SK-N-SH (cell line): ENCODE measurements around the gene SSPN.

Experiments
- EP300 ChIP-seq, 2 experiments: IDR thresholded peaks; 2 replicates each; pipeline versions ENCODE4 v1.4.0 to v1.6.1; 2012; ENCODE audit warnings: borderline replicate concordance in 1 of 2, low read depth in 1 of 2, low read length in 1 of 2
- POLR2AphosphoS5 ChIP-seq: IDR thresholded peaks from 2 replicates; pipeline ENCODE4 v1.6.1; 2012; ENCODE audit warnings: low read depth, low read length
- TAF1 ChIP-seq: IDR thresholded peaks from 2 replicates; pipeline ENCODE4 v1.6.1; 2012; ENCODE audit warnings: low read depth, mild to moderate bottlenecking, low read length, moderate library complexity, borderline replicate concordance
- TF ChIP-seq, protein P1 (sequence below): fragments of 200-600 bp; sonication (generic); IDR thresholded peaks from 2 replicates; pipeline ENCODE4 v1.6.1; 2017; ENCODE audit warnings: antibody characterized with exemption, mild to moderate bottlenecking, moderate library complexity
- TF ChIP-seq, protein P2 (sequence below): IDR thresholded peaks from 2 replicates; pipeline ENCODE4 v1.6.1; 2012; ENCODE audit warnings: mild to moderate bottlenecking, low read depth, low read length, moderate library complexity

DNA sequence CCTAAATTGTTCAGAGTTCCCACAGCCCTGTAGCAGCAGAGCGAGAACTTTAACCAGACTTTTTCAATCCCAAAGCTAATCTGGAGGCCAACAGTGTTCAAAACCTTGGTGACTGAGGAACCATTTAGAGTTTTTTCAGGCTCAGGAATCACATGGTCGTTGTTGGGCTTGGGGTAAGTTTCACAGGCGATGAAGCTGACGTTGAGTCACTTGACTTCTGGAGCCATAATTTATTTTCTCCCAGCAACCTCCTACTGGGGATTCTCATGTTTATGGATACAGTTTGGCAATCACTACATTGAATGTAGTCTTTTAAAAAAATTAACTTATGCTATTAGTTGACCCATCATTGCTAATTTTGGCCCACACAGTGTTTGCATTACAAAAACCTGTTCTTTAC lies 34.5 kb downstream of the SSPN start:
- TF ChIP-seq TAF1: no peak
- TF ChIP-seq, protein P1, sequence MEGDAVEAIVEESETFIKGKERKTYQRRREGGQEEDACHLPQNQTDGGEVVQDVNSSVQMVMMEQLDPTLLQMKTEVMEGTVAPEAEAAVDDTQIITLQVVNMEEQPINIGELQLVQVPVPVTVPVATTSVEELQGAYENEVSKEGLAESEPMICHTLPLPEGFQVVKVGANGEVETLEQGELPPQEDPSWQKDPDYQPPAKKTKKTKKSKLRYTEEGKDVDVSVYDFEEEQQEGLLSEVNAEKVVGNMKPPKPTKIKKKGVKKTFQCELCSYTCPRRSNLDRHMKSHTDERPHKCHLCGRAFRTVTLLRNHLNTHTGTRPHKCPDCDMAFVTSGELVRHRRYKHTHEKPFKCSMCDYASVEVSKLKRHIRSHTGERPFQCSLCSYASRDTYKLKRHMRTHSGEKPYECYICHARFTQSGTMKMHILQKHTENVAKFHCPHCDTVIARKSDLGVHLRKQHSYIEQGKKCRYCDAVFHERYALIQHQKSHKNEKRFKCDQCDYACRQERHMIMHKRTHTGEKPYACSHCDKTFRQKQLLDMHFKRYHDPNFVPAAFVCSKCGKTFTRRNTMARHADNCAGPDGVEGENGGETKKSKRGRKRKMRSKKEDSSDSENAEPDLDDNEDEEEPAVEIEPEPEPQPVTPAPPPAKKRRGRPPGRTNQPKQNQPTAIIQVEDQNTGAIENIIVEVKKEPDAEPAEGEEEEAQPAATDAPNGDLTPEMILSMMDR: no peak
- no peak for TF ChIP-seq EP300 (IDR thresholded peaks at IDR 0.05; ENCODE audit: borderline replicate concordance in 1 of 2, low read depth in 1 of 2, low read length in 1 of 2)
- no peak for TF ChIP-seq POLR2AphosphoS5
- TF ChIP-seq, protein P2, sequence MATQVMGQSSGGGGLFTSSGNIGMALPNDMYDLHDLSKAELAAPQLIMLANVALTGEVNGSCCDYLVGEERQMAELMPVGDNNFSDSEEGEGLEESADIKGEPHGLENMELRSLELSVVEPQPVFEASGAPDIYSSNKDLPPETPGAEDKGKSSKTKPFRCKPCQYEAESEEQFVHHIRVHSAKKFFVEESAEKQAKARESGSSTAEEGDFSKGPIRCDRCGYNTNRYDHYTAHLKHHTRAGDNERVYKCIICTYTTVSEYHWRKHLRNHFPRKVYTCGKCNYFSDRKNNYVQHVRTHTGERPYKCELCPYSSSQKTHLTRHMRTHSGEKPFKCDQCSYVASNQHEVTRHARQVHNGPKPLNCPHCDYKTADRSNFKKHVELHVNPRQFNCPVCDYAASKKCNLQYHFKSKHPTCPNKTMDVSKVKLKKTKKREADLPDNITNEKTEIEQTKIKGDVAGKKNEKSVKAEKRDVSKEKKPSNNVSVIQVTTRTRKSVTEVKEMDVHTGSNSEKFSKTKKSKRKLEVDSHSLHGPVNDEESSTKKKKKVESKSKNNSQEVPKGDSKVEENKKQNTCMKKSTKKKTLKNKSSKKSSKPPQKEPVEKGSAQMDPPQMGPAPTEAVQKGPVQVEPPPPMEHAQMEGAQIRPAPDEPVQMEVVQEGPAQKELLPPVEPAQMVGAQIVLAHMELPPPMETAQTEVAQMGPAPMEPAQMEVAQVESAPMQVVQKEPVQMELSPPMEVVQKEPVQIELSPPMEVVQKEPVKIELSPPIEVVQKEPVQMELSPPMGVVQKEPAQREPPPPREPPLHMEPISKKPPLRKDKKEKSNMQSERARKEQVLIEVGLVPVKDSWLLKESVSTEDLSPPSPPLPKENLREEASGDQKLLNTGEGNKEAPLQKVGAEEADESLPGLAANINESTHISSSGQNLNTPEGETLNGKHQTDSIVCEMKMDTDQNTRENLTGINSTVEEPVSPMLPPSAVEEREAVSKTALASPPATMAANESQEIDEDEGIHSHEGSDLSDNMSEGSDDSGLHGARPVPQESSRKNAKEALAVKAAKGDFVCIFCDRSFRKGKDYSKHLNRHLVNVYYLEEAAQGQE: no peak
